ENCODE results near the gene GXYLT2.
"Not testable (repeated sequence)": the region's sequence is repeated elsewhere in the genome, so short reads cannot be mapped to it uniquely, and the experiment has no call there.

The GXYLT2 gene

DNA sequence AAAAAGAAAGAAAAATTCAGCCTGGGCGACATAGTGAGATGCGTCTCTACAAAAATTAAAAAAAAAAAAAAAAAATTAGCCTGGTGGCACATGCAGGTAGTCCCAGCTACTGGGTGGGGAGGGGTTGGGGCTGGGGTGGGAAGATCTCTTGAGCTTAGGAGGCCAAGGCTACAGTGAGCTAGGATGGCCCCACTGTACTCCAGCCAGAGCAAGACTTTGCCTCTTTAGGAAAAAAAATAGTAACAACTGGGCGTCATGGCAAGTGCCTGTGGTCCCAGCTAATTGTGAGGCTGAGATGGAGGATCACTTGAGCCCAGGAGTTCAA lies 84.8 kb downstream of the GXYLT2 start:
- FAIRE-seq (no peak), DNase-seq (ENCODE audit: insufficient read length, low spot score) (no peak)

DNA sequence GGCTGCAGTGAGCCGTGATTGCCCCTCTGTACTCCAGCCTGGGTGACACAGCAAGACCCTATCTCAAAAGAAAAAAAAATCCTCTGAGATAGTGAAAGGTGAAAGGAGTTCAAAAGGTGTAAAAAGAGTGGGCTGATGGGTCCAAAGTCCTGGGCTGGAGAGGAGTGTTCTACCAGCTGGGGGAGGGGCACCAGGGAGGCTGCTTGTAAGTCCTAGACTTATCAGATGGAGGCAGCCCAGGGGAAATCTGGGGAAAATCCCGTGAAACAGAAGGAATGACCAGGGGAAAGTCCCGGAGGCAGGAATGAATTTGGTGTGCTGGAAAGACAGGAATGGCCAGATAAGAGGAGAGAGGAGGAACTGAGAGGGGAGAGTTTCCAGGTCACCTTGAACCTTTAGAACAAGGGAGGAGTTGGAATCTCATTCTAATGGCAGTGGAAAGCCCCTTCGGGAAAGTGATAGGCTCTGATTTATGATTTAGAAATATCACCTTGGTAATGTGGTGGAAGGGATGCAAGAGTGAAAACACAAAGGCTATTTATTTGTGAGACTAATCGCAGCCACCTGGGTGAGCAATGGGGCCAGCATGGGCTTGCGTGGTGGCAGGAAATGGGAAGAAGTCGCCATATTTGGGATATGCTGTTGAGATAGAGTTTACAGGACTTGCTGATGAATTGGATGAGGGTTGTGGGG lies 85.3 kb downstream of the GXYLT2 start:
- no peak for DNase-seq (ENCODE audit: insufficient read length, low spot score)
- FAIRE-seq, result no peak

- DNase-seq (ENCODE audit: insufficient read length, low spot score), result no peak
- no peak for FAIRE-seq
Observed at GRCh38 chr3:72973786-72974185, 85.9 kb downstream of the GXYLT2 start.

- FAIRE-seq (no peak), DNase-seq (ENCODE audit: insufficient read length, low spot score) (no peak)
Observed at GRCh38 chr3:72974956-72975355, 87.1 kb downstream of the GXYLT2 start.

DNA sequence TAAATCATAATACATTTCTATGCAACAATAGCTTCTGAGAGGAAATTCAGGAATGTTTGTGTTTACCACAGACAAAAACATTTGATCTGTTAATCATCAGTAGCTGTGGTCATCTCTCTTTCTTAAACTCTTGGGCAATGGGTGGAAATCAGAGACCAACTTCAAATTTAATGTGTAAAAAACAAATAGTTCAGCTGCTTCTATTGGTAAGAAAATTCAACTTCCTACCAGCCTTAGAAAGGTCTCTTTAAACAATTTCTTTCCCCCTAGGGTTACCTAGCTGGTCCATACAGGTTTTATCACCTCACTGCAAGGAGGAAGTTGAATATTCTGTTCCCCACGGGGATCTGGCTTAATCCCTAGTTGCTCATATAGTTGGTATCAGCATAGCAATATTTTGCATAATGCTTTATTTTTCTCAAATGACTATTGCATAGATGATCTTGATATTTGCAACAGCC lies 88.5 kb downstream of the GXYLT2 start:
- FAIRE-seq (no peak), DNase-seq (ENCODE audit: insufficient read length, low spot score) (no peak)

DNA sequence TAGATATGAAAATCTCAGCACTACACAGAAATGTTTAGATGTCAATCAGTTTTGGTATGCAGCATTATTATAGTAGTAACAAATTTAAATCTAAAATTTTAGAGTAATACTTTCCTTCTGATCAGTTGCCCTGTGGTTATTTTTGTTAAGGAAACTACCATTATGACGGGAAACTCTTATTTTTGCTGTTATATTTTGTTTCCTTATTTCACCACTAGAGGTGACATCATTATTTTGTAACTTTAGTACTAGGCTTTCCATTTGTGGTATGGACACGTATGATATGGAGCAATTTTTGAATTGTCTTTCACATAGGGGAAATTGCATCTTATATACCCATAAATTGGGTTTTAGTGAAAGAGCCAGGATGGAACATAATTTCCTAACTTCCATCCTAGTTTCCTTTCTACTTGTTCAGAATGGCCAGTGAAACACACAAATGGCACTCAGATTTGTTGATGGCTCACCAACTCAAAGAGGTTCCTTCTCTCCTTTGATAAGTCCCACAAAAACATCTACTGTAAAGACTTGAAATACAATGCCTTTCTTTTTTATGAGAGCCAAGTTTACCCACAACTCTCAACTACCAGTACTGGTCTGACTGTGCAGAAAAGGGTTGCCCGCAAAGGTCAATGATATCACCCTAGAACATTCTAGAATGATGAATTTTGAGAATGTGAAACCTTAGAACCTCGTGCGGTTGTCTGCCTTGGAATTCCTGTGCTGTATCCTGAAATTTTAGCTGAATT lies 89.4 kb downstream of the GXYLT2 start:
- no peak for FAIRE-seq
- no peak for DNase-seq (ENCODE audit: insufficient read length, low spot score)

DNA sequence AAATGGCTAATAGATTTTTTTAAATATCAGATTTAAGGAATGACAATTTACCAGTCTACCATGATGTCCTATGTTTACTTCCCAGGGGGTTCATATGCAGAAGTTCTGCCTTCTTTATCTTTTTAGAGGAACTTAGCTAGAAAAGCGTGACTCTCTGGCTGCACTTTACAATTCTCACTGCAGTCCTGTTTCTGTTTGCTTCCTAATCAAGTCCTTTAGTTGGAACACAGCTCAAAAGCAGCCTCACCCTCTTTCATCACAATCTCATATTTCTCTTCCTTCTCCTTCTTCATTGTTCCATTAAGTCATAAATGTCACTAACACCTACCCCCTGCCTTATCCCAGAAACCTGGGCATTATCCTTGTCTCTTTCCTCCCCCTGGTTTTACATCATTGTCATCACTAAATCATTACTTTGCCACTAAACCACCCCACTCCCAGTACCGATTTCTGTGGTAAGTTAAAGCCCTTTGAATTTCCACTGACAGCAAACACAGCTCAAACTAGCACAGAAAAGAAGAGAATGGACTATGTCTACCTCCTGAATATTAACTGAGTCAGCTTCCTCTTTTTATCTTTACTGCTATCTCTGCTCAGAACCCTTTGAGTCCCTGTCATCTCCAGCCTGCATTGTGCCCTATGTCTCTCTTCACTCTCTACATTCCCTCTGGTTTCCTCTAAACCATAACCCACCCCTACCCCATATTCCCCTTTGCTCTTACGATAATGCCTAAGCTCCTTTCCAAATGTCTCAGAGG lies 94.9 kb downstream of the GXYLT2 start:
- FAIRE-seq, result no peak
- DNase-seq (ENCODE audit: insufficient read length, low spot score), result no peak

GRCh38 chr3:72985576-72985975 lies 97.7 kb downstream of the GXYLT2 start:
- DNase-seq (ENCODE audit: insufficient read length, low spot score) (no peak), FAIRE-seq (no peak)

DNA sequence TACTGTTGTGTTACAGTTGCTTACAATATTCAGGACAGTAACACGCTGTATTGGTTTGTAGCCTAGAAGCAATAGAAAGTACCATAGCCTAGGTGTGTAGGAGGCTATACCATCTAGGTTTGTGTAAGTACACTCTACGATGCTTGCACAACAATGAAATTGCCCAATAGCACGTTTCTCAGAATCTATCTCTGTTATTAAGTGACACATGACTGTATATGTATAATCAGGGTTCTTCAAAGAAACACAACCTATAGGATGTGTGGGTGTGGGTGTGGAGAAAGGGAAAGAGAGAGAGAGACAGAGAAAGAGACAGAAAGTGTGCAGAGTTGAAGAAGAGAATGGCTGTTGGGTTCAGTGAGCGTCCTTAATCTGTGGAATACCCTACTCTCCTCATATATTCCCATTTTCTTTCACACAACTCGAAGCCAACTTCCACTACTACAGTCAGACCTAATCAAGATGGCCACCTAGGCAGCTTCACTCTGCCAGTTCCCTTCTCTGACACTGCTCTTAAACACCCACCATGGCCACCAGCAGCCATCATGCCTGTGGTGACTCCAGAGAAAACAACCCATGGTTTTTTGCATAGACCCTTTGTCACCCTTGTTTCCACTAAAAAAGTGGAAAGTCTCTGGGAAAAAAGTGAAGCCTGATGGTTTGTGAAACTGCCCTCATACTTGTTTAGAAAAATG lies 103.0 kb downstream of the GXYLT2 start:
- DNase-seq (ENCODE audit: insufficient read length, low spot score) (no peak), FAIRE-seq (no peak)

DNA sequence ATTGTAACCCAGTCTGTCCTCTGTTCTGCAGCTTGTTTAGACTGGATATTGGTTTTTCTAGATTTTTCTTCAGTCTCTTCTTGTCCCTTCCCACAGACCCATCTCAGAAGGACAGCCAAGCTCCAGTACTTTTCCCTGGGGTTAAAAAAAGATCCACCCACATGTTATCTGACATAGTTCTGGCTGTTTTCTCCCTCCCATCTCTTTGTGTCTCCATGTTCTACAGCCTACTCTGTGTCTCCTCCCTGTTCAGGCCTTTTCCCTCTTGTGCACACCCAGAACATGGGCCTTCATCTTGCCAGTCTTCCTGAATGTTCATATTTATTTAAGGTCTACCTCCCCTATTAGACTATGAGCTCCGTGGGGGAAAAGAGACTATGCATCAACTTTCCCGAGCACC lies 103.7 kb downstream of the GXYLT2 start:
- FAIRE-seq, result no peak
- DNase-seq (ENCODE audit: insufficient read length, low spot score), result no peak

- FAIRE-seq, result no peak
Observed at GRCh38 chr3:72993391-72993790, 105.5 kb downstream of the GXYLT2 start.

GRCh38 chr3:72995337-72995736 lies 107.5 kb downstream of the GXYLT2 start:
- no peak for FAIRE-seq
- no peak for DNase-seq (ENCODE audit: insufficient read length, low spot score)

More at GRCh38 chr3:72993391-72993790, 105.5 kb downstream of the GXYLT2 start:
- DNase-seq (ENCODE audit: insufficient read length, low spot score), result no peak

- no peak for FAIRE-seq
Observed at GRCh38 chr3:72996121-72996472, 108.3 kb downstream of the GXYLT2 start.

DNA sequence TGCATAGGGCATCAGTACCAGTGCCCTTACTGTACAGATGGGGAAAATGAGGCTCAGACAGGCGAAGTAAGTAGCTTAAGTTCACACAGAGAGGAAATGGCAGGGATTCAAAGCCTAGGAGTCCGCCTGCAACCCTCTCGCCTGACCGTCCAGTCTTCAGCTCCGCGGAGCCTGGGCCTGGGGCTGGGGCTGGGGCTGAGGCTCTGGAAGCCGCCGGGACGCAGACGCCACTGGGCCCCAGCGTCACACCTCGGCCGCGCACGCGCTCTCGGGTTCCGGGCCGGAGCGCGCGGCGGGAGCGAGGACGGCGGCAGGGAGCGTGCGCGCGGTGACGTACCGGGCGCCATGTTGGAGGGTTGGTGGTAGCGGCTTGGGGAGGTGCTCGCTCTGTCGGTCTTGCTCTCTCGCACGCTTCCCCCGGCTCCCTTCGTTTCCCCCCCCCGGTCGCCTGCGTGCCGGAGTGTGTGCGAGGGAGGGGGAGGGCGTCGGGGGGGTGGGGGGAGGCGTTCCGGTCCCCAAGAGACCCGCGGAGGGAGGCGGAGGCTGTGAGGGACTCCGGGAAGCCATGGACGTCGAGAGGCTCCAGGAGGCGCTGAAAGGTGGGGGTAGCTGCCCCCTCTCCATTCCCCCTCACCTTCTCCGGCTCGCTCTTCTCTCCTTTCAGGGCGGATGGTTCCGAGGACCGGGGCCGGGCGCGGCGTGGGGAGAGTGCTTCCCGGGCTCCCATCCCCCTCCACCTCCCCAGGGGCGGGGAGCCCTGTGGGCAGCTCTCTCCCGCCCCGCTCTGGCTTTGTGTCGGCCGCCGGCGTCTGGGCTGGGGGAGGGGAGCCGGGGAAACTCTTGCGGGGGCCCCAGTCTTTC lies 108.9 kb downstream of the GXYLT2 start, which contains the start of gene PPP4R2:
Gene PPP4R2 (plus strand): TSS at position 339 of the 861 bp plus-strand sequence. CDS start 227 bp downstream, at position 566.
- DNase-seq (ENCODE audit: insufficient read length, low spot score) (peak; percentile 82), FAIRE-seq (peak; percentile 95)

More at GRCh38 chr3:72996121-72996472, 108.3 kb downstream of the GXYLT2 start:
- DNase-seq (ENCODE audit: insufficient read length, low spot score), result no peak

DNA sequence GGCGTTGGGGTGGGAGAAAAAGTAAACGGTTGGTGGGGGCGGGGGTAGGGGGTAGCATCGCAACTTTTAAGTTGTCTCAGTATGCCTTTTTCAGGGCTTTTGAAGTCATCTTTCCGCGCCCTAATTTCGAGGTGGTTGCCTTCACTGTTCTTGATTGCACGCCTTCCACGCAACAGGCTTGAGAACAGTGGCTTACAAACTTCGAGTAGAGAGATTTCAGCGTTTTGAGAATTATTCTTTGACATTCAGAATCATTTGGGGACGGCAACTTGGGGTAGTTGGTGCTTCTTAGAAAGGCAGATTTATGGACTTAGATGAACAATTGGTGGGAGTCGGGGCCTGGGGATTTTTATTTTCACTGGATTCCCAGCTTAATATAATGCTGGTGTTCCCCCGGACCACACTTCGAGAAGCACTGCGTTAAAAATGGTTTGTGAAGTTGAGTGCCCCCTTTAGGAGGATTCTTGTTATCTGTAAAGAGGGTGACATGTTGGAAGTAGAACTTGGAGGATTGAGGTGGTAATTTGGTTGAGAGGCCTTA lies 109.6 kb downstream of the GXYLT2 start:
- peak; percentile 33 for DNase-seq (ENCODE audit: insufficient read length, low spot score)
- no peak for FAIRE-seq

- FAIRE-seq, result no peak
Observed at GRCh38 chr3:72998466-72998865, 110.6 kb downstream of the GXYLT2 start.

DNA sequence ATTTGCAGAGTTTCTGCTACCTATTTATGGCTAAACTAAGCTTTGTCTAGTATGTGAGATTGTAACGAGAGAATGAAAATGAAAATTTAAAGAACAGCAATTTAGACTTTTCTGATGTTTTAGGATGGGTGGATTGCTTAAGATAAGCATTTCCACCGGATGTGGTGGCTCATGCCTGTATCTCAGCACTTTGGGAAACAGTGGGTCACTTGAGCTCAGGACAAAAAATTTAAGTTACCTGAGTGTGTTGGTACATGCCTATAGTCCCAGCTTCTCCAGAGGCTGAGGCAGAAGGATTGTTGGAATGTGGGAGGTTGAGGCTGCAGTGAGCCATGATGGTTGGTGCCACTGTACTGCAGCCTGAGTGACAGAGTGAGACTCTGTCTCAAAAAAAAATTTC lies 112.1 kb downstream of the GXYLT2 start:
- no peak for DNase-seq (ENCODE audit: insufficient read length, low spot score)
- no peak for FAIRE-seq

More at GRCh38 chr3:72998466-72998865, 110.6 kb downstream of the GXYLT2 start:
- DNase-seq (ENCODE audit: insufficient read length, low spot score), result no peak

GRCh38 chr3:73003050-73003449 lies 115.2 kb downstream of the GXYLT2 start:
- not testable (repeated sequence) for FAIRE-seq; DNase-seq (ENCODE audit: insufficient read length, low spot score)

- DNase-seq (ENCODE audit: insufficient read length, low spot score), result no peak
- no peak for FAIRE-seq
Observed at GRCh38 chr3:73004316-73004715, 116.5 kb downstream of the GXYLT2 start.

All from HTR-8/SVneo (cell line).